ENCODE results near the gene ZNF688. TPM values are rescaled to one million over a fixed set of nuclear protein-coding genes. Genes with fewer than 3 reads are reported as not detected.

The ZNF688 gene
- total and polyA plus RNA-seq, 4 donors = 8.6 to 23.3 (median 16.5) TPM

- 97 to 99% methylated on average over 48 of the region's 48 CpGs for WGBS, 2 donors
- Histone ChIP-seq H3K9me3 (ENCODE audit: control insufficient read depth in 4 of 4, insufficient read depth in 3 of 4, low read length in 3 of 4) (no peaks in the 10 kb centered on the region), H3K36me3 (ENCODE audit: control insufficient read depth in 4 of 4, insufficient read depth in 4 of 4, low read length in 4 of 4) (peaks cover 2 to 27% (median 7%) of the 10 kb centered on the region in 4 donors), H3K4me1 (ENCODE audit: control insufficient read depth in 5 of 5, insufficient read depth in 5 of 5, low read length in 5 of 5) (peaks cover 0 to 12% (median 2%) of the 10 kb centered on the region in 5 donors), H3K27me3 (ENCODE audit: control insufficient read depth in 3 of 3, insufficient read depth in 3 of 3, low read length in 2 of 3) (no peaks in the 10 kb centered on the region), H3K9ac (ENCODE audit: insufficient read depth in 1 of 2, low read length in 2 of 2) (no peak overlapping the region), H3K27ac (ENCODE audit: low read depth in 1 of 2, low read length in 1 of 2) (no peak overlapping the region), H3K4me3 (no peak overlapping the region)
- no peak for TF ChIP-seq CTCF (IDR thresholded peaks at IDR 0.05; ENCODE audit: control extremely low read depth, extremely low read depth)
- ATAC-seq (ENCODE audit: insufficient read depth, low FRiP score) = no peak
- no peak for DNase-seq
Observed at GRCh38 chr16:30582611-30583340, 11.3 kb upstream of the ZNF688 start.

- peaks cover 0 to 25% (median 7%) of the 10 kb centered on the region in 4 donors for H3K36me3 ChIP-seq (ENCODE audit: control insufficient read depth in 4 of 4, insufficient read depth in 4 of 4, low read length in 4 of 4)
- WGBS, 2 donors = 90 to 91% methylated on average over 7 of the region's 7 CpGs
- no peak overlapping the region for H3K9ac ChIP-seq (ENCODE audit: insufficient read depth in 1 of 2, low read length in 2 of 2)
- no peaks in the 10 kb centered on the region for H3K27me3 ChIP-seq (ENCODE audit: control insufficient read depth in 3 of 3, insufficient read depth in 3 of 3, low read length in 2 of 3)
- no peak for ATAC-seq (ENCODE audit: insufficient read depth, low FRiP score)
- no peaks in the 10 kb centered on the region for H3K9me3 ChIP-seq (ENCODE audit: control insufficient read depth in 4 of 4, insufficient read depth in 3 of 4, low read length in 3 of 4)
- H3K27ac ChIP-seq (ENCODE audit: low read depth in 1 of 2, low read length in 1 of 2) = no peak overlapping the region
- no peak overlapping the region for H3K4me3 ChIP-seq
- H3K4me1 ChIP-seq (ENCODE audit: control insufficient read depth in 5 of 5, insufficient read depth in 5 of 5, low read length in 5 of 5) = peaks cover 0 to 12% (median 2%) of the 10 kb centered on the region in 5 donors
- TF ChIP-seq CTCF (IDR thresholded peaks at IDR 0.05; ENCODE audit: control extremely low read depth, extremely low read depth) = no peak
- no peak for DNase-seq
Observed at GRCh38 chr16:30581457-30581856, 9.9 kb upstream of the ZNF688 start.

- 83 to 86% methylated on average over 1 of the region's 1 CpG for WGBS, 2 donors
- ATAC-seq (ENCODE audit: insufficient read depth, low FRiP score) = no peak
Observed at GRCh38 chr16:30574678-30575077, 3.2 kb upstream of the ZNF688 start.

More at GRCh38 chr16:30574678-30575077, 3.2 kb upstream of the ZNF688 start:
- Histone ChIP-seq H3K4me1 (ENCODE audit: control insufficient read depth in 5 of 5, insufficient read depth in 5 of 5, low read length in 5 of 5) (peaks cover 5 to 18% (median 8%) of the 10 kb centered on the region in 5 donors), H3K9me3 (ENCODE audit: control insufficient read depth in 4 of 4, insufficient read depth in 3 of 4, low read length in 3 of 4) (no peaks in the 10 kb centered on the region), H3K9ac (ENCODE audit: insufficient read depth in 1 of 2, low read length in 2 of 2) (no peak overlapping the region), H3K27ac (ENCODE audit: low read depth in 1 of 2, low read length in 1 of 2) (no peak overlapping the region), H3K4me3 (no peak overlapping the region), H3K36me3 (ENCODE audit: control insufficient read depth in 4 of 4, insufficient read depth in 4 of 4, low read length in 4 of 4) (peaks cover 0 to 7% (median 4%) of the 10 kb centered on the region in 4 donors), H3K27me3 (ENCODE audit: control insufficient read depth in 3 of 3, insufficient read depth in 3 of 3, low read length in 2 of 3) (no peaks in the 10 kb centered on the region)
- DNase-seq = no peak
- TF ChIP-seq CTCF (IDR thresholded peaks at IDR 0.05; ENCODE audit: control extremely low read depth, extremely low read depth) = no peak

Data from lung (tissue), 12 donors.